Measurements from ENCODE around the gene WRNIP1.

Gene WRNIP1

GRCh38 chr6:2733324-2733723 is 31.9 kb upstream of the WRNIP1 start:
- in situ Hi-C loops (cut with MboI; ENCODE audit: low sequenced_read_pairs, unreplicated experiment) = no loop called here
- DNase-seq (ENCODE audit: low spot score) = peak; percentile 82
- no peak for TF ChIP-seq CTCF (IDR thresholded peaks at IDR 0.05; ENCODE audit: borderline replicate concordance, control extremely low read depth, extremely low read depth, insufficient read depth, missing control alignments)

GRCh38 chr6:2733736-2734480 is 31.3 kb upstream of the WRNIP1 start:
- in situ Hi-C loops (cut with MboI; ENCODE audit: low sequenced_read_pairs, unreplicated experiment) = no loop called here
- no peak for TF ChIP-seq CTCF (IDR thresholded peaks at IDR 0.05; ENCODE audit: borderline replicate concordance, control extremely low read depth, extremely low read depth, insufficient read depth, missing control alignments)
- no peak for DNase-seq (ENCODE audit: low spot score)

GRCh38 chr6:2734488-2735166 is 30.6 kb upstream of the WRNIP1 start:
- TF ChIP-seq CTCF (IDR thresholded peaks at IDR 0.05; ENCODE audit: borderline replicate concordance, control extremely low read depth, extremely low read depth, insufficient read depth, missing control alignments) = no peak
- in situ Hi-C loops (cut with MboI; ENCODE audit: low sequenced_read_pairs, unreplicated experiment) = no loop called here
- no peak for DNase-seq (ENCODE audit: low spot score)

GRCh38 chr6:2737885-2738284 is 27.3 kb upstream of the WRNIP1 start:
- TF ChIP-seq CTCF (IDR thresholded peaks at IDR 0.05; ENCODE audit: borderline replicate concordance, control extremely low read depth, extremely low read depth, insufficient read depth, missing control alignments) = no peak
- in situ Hi-C loops (cut with MboI; ENCODE audit: low sequenced_read_pairs, unreplicated experiment) = no loop called here
- no peak for DNase-seq (ENCODE audit: low spot score)

GRCh38 chr6:2738373-2738979 is 26.7 kb upstream of the WRNIP1 start:
- peak; percentile 69 for TF ChIP-seq CTCF (IDR thresholded peaks at IDR 0.05; ENCODE audit: borderline replicate concordance, control extremely low read depth, extremely low read depth, insufficient read depth, missing control alignments)
- in situ Hi-C loops (cut with MboI; ENCODE audit: low sequenced_read_pairs, unreplicated experiment) = no loop called here
- DNase-seq (ENCODE audit: low spot score) = peak; percentile 64

GRCh38 chr6:2739335-2739734 is 25.9 kb upstream of the WRNIP1 start:
- no peak for TF ChIP-seq CTCF (IDR thresholded peaks at IDR 0.05; ENCODE audit: borderline replicate concordance, control extremely low read depth, extremely low read depth, insufficient read depth, missing control alignments)
- in situ Hi-C loops (cut with MboI; ENCODE audit: low sequenced_read_pairs, unreplicated experiment) = no loop called here
- DNase-seq (ENCODE audit: low spot score) = no peak

Data from GM13976 (cell line).